A673 (cell line): Measurements from ENCODE around the gene ACSF3. TPM values are rescaled to one million over a fixed set of nuclear protein-coding genes. Genes with fewer than 3 reads are reported as not detected.

Experiments
- BruUV-seq: library from RNA; stranded (reverse); fragments of 400-500 nt; replicated peaks from 2 replicates; lab custom pipeline; 2021; lab: Mats Ljungman, UMichigan
- CTCF ChIA-PET: fragments of 300-600 bp; sonication (Branson Sonifier 250); formaldehyde crosslinking; loops from one replicate; lab custom pipeline; 2022; ENCODE audit warnings: antibody characterized with exemption; lab: Charles Lee
- POLR2A ChIA-PET: fragments of 300-600 bp; sonication (Branson Sonifier 250); formaldehyde crosslinking; loops from one replicate; lab custom pipeline; 2022; ENCODE audit warnings: antibody characterized with exemption; ENCODE audit not compliant: low non-redundant PET; lab: Charles Lee
- DNase-seq: peaks from one replicate; pipeline ENCODE4 v3.0.0-alpha.2; 2015; ENCODE audit warnings: low spot score
- H3K27ac ChIP-seq: fragments of 200-600 bp; sonication (generic); 2 replicates; pipeline ENCODE4 v1.5.1; 2016; ENCODE audit warnings: mixed run types, low read depth, mild to moderate bottlenecking, mixed read lengths, antibody characterized with exemption, low read length; ENCODE audit not compliant: poor library complexity, severe bottlenecking
- H3K27me3 ChIP-seq: fragments of 200-600 bp; sonication (generic); replicated peaks from 2 replicates; pipeline ENCODE4 v1.6.1; 2017; ENCODE audit warnings: mixed run types, low read depth, mild to moderate bottlenecking, mixed read lengths, antibody characterized with exemption, low read length; ENCODE audit not compliant: insufficient read depth, poor library complexity
- H3K36me3 ChIP-seq: fragments of 200-600 bp; sonication (generic); 2 replicates; pipeline ENCODE4 v1.6.1; 2016; ENCODE audit warnings: mixed run types, mild to moderate bottlenecking, mixed read lengths, antibody characterized with exemption, low read length; ENCODE audit not compliant: insufficient read depth, poor library complexity, severe bottlenecking
- H3K4me1 ChIP-seq: fragments of 200-600 bp; sonication (generic); 2 replicates; pipeline ENCODE4 v1.6.1; 2017; ENCODE audit warnings: mixed run types, mild to moderate bottlenecking, mixed read lengths, antibody characterized with exemption, low read length; ENCODE audit not compliant: insufficient read depth, poor library complexity, severe bottlenecking
- H3K4me3 ChIP-seq: fragments of 200-600 bp; sonication (generic); 2 replicates; pipeline ENCODE4 v1.5.1; 2016; ENCODE audit warnings: low read depth, mixed run types, mild to moderate bottlenecking, mixed read lengths, low read length; ENCODE audit not compliant: poor library complexity, severe bottlenecking
- H3K9me3 ChIP-seq: fragments of 200-600 bp; sonication (generic); 2 replicates; pipeline ENCODE4 v1.6.1; 2016; ENCODE audit warnings: mixed run types, low read depth, mild to moderate bottlenecking, mixed read lengths, antibody characterized with exemption, low read length; ENCODE audit not compliant: poor library complexity, severe bottlenecking
- CTCF ChIP-seq: fragments of 300-800, 200-600 bp; sonication (generic); conservative IDR thresholded peaks from 2 replicates; pipeline ENCODE4 v1.5.1; 2017; ENCODE audit warnings: low read depth, mild to moderate bottlenecking, antibody characterized with exemption, low read length, moderate library complexity, mixed read lengths
- EZH2 ChIP-seq: fragments of 200-600 bp; sonication (generic); IDR thresholded peaks from 2 replicates; pipeline ENCODE4 v1.6.1; 2017; ENCODE audit warnings: borderline replicate concordance, low read depth, mild to moderate bottlenecking, mixed read lengths, antibody characterized with exemption, low read length; ENCODE audit not compliant: poor library complexity, severe bottlenecking
- intact Hi-C: fragments of 100-400 bp; cut with micrococcal nuclease; formaldehyde crosslinking; loops from one replicate; pipeline ENCODE4 v1.10.0; 2022; ENCODE audit not compliant: unreplicated experiment
- total RNA-seq: library from RNA; stranded (reverse); gene quantifications from 2 replicates; pipeline ENCODE4 v1.2.3, GENCODE V29; 2021

ACSF3 gene
- total RNA-seq, 1 experiment from 2014 or later = 27.7 TPM

- no peak for TF ChIP-seq CTCF
- no peak for TF ChIP-seq EZH2
- Histone ChIP-seq H3K36me3 (peaks cover 4% of the 10 kb centered on the region), H3K4me1 (no peaks in the 10 kb centered on the region), H3K27ac (no peak overlapping the region), H3K27me3 (no peaks in the 10 kb centered on the region), H3K4me3 (no peak overlapping the region), H3K9me3 (no peaks in the 10 kb centered on the region)
- ChIA-PET POLR2A (no interaction called here), CTCF (no interaction called here)
- intact Hi-C loops = no loop called here
- no peak for DNase-seq
- BruUV-seq = no TSS peak
These were observed 18.9 kb downstream of the ACSF3 start for GRCh38 chr16:89112377-89113151.

DNA sequence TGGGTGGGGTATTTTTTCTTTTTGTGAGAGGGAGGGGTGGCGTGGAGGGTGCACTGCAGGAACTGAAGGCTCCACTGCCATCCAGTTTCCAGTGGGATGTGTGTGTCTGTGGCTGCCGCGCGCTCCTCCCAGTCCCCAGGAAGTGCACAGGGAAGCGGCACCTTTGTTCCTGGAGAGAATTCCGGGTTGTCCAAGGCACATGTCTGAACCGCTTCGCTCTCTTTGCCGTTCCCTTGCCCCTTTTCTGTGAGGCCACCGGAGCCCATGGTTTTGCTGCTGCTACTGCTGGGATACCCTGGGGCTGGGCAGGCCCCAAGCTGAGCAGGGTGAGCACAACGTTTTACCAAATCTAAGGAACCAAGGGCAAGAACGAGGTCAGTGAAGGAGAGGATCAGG, 19.5 kb downstream of the ACSF3 start:
- TF ChIP-seq EZH2 (no peak), CTCF (no peak)
- intact Hi-C loops = no loop called here
- no TSS peak for BruUV-seq
- Histone ChIP-seq H3K27ac (no peak overlapping the region), H3K27me3 (no peaks in the 10 kb centered on the region), H3K9me3 (no peaks in the 10 kb centered on the region), H3K4me1 (peaks cover 2% of the 10 kb centered on the region), H3K36me3 (peaks cover 4% of the 10 kb centered on the region), H3K4me3 (no peak overlapping the region)
- no peak for DNase-seq
- POLR2A ChIA-PET = no interaction called here
- CTCF ChIA-PET = no interaction called here

DNA sequence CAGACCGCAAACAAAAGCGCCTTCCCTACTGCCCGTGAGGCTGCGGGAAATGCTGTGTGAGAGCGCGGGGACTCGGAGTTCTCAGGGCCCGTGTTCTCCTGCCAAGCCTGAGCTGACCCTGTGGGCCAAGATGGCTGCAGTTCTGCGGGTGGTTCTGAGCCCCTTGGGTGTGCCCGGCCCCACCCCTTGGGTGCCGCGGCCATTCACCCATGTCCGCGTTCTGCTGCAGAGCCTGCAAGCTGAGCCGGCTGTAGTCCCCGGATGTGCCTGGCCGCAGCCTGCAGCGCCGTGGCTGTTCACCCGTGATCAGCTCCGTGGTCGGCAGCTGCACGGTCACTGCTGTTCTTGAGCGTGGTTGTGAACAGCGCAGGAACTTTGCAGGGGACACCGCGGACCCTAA, 20.0 kb downstream of the ACSF3 start:
- no peak for TF ChIP-seq EZH2
- TF ChIP-seq CTCF = no peak
- CTCF ChIA-PET = no interaction called here
- Histone ChIP-seq H3K27ac (no peak overlapping the region), H3K4me1 (peaks cover 5% of the 10 kb centered on the region), H3K36me3 (peaks cover 4% of the 10 kb centered on the region), H3K27me3 (no peaks in the 10 kb centered on the region), H3K9me3 (no peaks in the 10 kb centered on the region), H3K4me3 (no peak overlapping the region)
- no peak for DNase-seq
- BruUV-seq = no TSS peak
- intact Hi-C loops = no loop called here
- POLR2A ChIA-PET = interaction anchor here (0.6 kb wide), 1 partner anchor 395 kb away, joined by 3 read pairs; no protein-coding TSS in a partner anchor
